BLaER1 treated with 17β-estradiol and CSF1 and Interleukin-3, amounts not matched to agents 10 nM and 100 nM (cell line): ENCODE measurements around the gene PPP1R3C.

Source experiments
- H3K27ac ChIP-seq, 11 experiments: shearing (Covaris generic); formaldehyde crosslinking; 2 replicates each; pipeline ENCODE4 v1.8.1; 2022
- H3K27me3 ChIP-seq, 11 experiments: shearing (Covaris generic); formaldehyde crosslinking; 2 replicates each; pipeline ENCODE4 v1.8.1; 2022
- H3K36me3 ChIP-seq, 11 experiments: shearing (Covaris generic); formaldehyde crosslinking; 2 replicates each; pipeline ENCODE4 v1.8.1; 2022
- H3K4me1 ChIP-seq, 10 experiments: shearing (Covaris generic); formaldehyde crosslinking; 2 replicates each; pipeline ENCODE4 v1.8.1; 2022
- H3K4me2 ChIP-seq, 11 experiments: shearing (Covaris generic); formaldehyde crosslinking; 2 replicates each; pipeline ENCODE4 v1.8.1; 2022
- H3K4me3 ChIP-seq, 10 experiments: shearing (Covaris generic); formaldehyde crosslinking; 2 replicates each; pipeline ENCODE4 v1.8.1; 2022
- H3K9ac ChIP-seq, 11 experiments: shearing (Covaris generic); formaldehyde crosslinking; 2 replicates each; pipeline ENCODE4 v1.8.1; 2022
- H3K9me3 ChIP-seq, 11 experiments: shearing (Covaris generic); formaldehyde crosslinking; replicated peaks in 1 of 11; 2 replicates each; pipeline ENCODE4 v1.8.1; 2022
- H4K20me1 ChIP-seq, 11 experiments: shearing (Covaris generic); formaldehyde crosslinking; 2 replicates each; pipeline ENCODE4 v1.8.1; 2022
- Cebpa-rat ChIP-seq, 11 experiments: shearing (Covaris generic); IDR thresholded peaks; 2 replicates each; pipeline ENCODE4 v1.8.1; 2022

PPP1R3C gene

GRCh38 chr10:91617072-91617609 is 15.7 kb downstream of the PPP1R3C start:
- Histone ChIP-seq H3K27me3 (no peaks in the 10 kb centered on the region), H3K4me3 (no peak overlapping the region), H3K4me2 (no peak overlapping the region), H3K27ac (no peak overlapping the region), H3K4me1 (no peaks in the 10 kb centered on the region), H4K20me1 (no peaks in the 10 kb centered on the region), H3K9me3 (peaks cover 2 to 8% (median 5%) of the 10 kb centered on the region in 11 experiments; a peak in 19 of 22 replicates), H3K36me3 (no peaks in the 10 kb centered on the region), H3K9ac (no peak overlapping the region)
- TF ChIP-seq Cebpa-rat (IDR thresholded peaks at IDR 0.05), result no peak

- H3K4me1 ChIP-seq, result no peaks in the 10 kb centered on the region
- H4K20me1 ChIP-seq, result no peaks in the 10 kb centered on the region
These were observed 16.7 kb downstream of the PPP1R3C start for GRCh38 chr10:91616137-91616536.

GRCh38 chr10:91614225-91614624 is 18.6 kb downstream of the PPP1R3C start:
- no peak for TF ChIP-seq Cebpa-rat (IDR thresholded peaks at IDR 0.05)
- peaks cover 0 to 2% (median 1%) of the 10 kb centered on the region in 10 experiments; a peak in 9 of 20 replicates for H3K4me1 ChIP-seq

More at GRCh38 chr10:91616137-91616536, 16.7 kb downstream of the PPP1R3C start:
- TF ChIP-seq Cebpa-rat (IDR thresholded peaks at IDR 0.05), result no peak
- Histone ChIP-seq H3K9ac (no peak overlapping the region), H3K27me3 (no peaks in the 10 kb centered on the region), H3K4me2 (no peak overlapping the region), H3K27ac (no peak overlapping the region), H3K9me3 (no peaks in the 10 kb centered on the region), H3K36me3 (no peaks in the 10 kb centered on the region), H3K4me3 (no peak overlapping the region)

GRCh38 chr10:91613411-91614187 is 19.3 kb downstream of the PPP1R3C start:
- Histone ChIP-seq H3K9me3 (no peaks in the 10 kb centered on the region), H3K27ac (no peak overlapping the region), H4K20me1 (no peaks in the 10 kb centered on the region), H3K36me3 (no peaks in the 10 kb centered on the region), H3K4me1 (peaks cover 3 to 9% (median 8%) of the 10 kb centered on the region in 10 experiments), H3K9ac (no peak overlapping the region), H3K4me3 (no peak overlapping the region), H3K4me2 (no peak overlapping the region), H3K27me3 (no peaks in the 10 kb centered on the region)
- no peak for TF ChIP-seq Cebpa-rat (IDR thresholded peaks at IDR 0.05)

More at GRCh38 chr10:91614225-91614624, 18.6 kb downstream of the PPP1R3C start:
- Histone ChIP-seq H3K4me3 (no peak overlapping the region), H3K9me3 (no peaks in the 10 kb centered on the region), H3K9ac (no peak overlapping the region), H3K4me2 (no peak overlapping the region), H3K36me3 (no peaks in the 10 kb centered on the region), H3K27ac (no peak overlapping the region), H3K27me3 (no peaks in the 10 kb centered on the region), H4K20me1 (no peaks in the 10 kb centered on the region)

GRCh38 chr10:91610919-91611318 is 22.0 kb downstream of the PPP1R3C start:
- Histone ChIP-seq H3K27me3 (no peaks in the 10 kb centered on the region), H3K4me3 (no peak overlapping the region), H3K27ac (no peak overlapping the region), H3K4me1 (peaks cover 10 to 14% (median 11%) of the 10 kb centered on the region in 10 experiments), H3K9ac (no peak overlapping the region), H3K9me3 (peaks cover 5 to 8% (median 7%) of the 10 kb centered on the region in 11 experiments), H4K20me1 (no peaks in the 10 kb centered on the region), H3K36me3 (no peaks in the 10 kb centered on the region; a peak in 1 of 22 replicates), H3K4me2 (no peak overlapping the region)
- TF ChIP-seq Cebpa-rat (IDR thresholded peaks at IDR 0.05), result no peak

- TF ChIP-seq Cebpa-rat (IDR thresholded peaks at IDR 0.05), result no peak
- Histone ChIP-seq H3K27ac (no peak overlapping the region), H3K4me3 (no peak overlapping the region), H4K20me1 (no peaks in the 10 kb centered on the region), H3K9me3 (peaks cover 10 to 13% (median 11%) of the 10 kb centered on the region in 11 experiments), H3K27me3 (no peaks in the 10 kb centered on the region), H3K4me1 (peaks cover 10 to 14% (median 11%) of the 10 kb centered on the region in 10 experiments), H3K9ac (no peak overlapping the region), H3K4me2 (no peak overlapping the region), H3K36me3 (no peaks in the 10 kb centered on the region; a peak in 1 of 22 replicates)
These were observed 22.4 kb downstream of the PPP1R3C start for GRCh38 chr10:91610444-91610843.

- no peaks in the 10 kb centered on the region for H3K27me3 ChIP-seq
- H3K4me2 ChIP-seq, result peak overlapping the region in 6 of 11 experiments; percentile 27 to 52 (median 38); a peak in 5 of 22 replicates
- no peak overlapping the region for H3K9ac ChIP-seq
- no peak overlapping the region for H3K4me3 ChIP-seq
- H3K9me3 ChIP-seq, result peaks cover 16 to 26% (median 21%) of the 10 kb centered on the region in 11 experiments
- no peak overlapping the region for H3K27ac ChIP-seq
- no peak for TF ChIP-seq Cebpa-rat (IDR thresholded peaks at IDR 0.05)
- no peaks in the 10 kb centered on the region for H4K20me1 ChIP-seq
- no peaks in the 10 kb centered on the region; a peak in 1 of 22 replicates for H3K36me3 ChIP-seq
- peaks cover 10 to 14% (median 11%) of the 10 kb centered on the region in 10 experiments for H3K4me1 ChIP-seq
These were observed 25.0 kb downstream of the PPP1R3C start for GRCh38 chr10:91607646-91608403.

- no peak for TF ChIP-seq Cebpa-rat (IDR thresholded peaks at IDR 0.05)
- Histone ChIP-seq H3K27ac (no peak overlapping the region), H3K4me2 (no peak overlapping the region)
These were observed 26.9 kb downstream of the PPP1R3C start for GRCh38 chr10:91605968-91606367.

More at GRCh38 chr10:91605968-91606367, 26.9 kb downstream of the PPP1R3C start:
- Histone ChIP-seq H3K36me3 (no peaks in the 10 kb centered on the region; a peak in 1 of 22 replicates), H3K4me1 (peaks cover 10 to 14% (median 11%) of the 10 kb centered on the region in 10 experiments), H3K9me3 (peaks cover 16 to 26% (median 21%) of the 10 kb centered on the region in 11 experiments), H3K4me3 (no peak overlapping the region), H3K9ac (no peak overlapping the region), H4K20me1 (no peaks in the 10 kb centered on the region), H3K27me3 (no peaks in the 10 kb centered on the region)
